ENCODE results near the gene LAMC2.

The LAMC2 gene

GRCh38 chr1:183241471-183241870, 55.4 kb downstream of the LAMC2 start:
- no peak for FAIRE-seq
- no peak for TF ChIP-seq CTCF (IDR thresholded peaks at IDR 0.05; ENCODE audit: insufficient read depth, missing control alignments)
- no peak for DNase-seq (ENCODE audit: insufficient read length, low spot score)

GRCh38 chr1:183242556-183242955, 56.5 kb downstream of the LAMC2 start:
- FAIRE-seq: no peak
- no peak for DNase-seq (ENCODE audit: insufficient read length, low spot score)
- no peak for TF ChIP-seq CTCF (IDR thresholded peaks at IDR 0.05; ENCODE audit: insufficient read depth, missing control alignments)

GRCh38 chr1:183243161-183244050, 57.3 kb downstream of the LAMC2 start:
- DNase-seq (ENCODE audit: insufficient read length, low spot score) (no peak), FAIRE-seq (no peak)
- TF ChIP-seq CTCF (IDR thresholded peaks at IDR 0.05; ENCODE audit: insufficient read depth, missing control alignments): no peak

- TF ChIP-seq CTCF (IDR thresholded peaks at IDR 0.05; ENCODE audit: insufficient read depth, missing control alignments): no peak
- DNase-seq (ENCODE audit: insufficient read length, low spot score) (no peak), FAIRE-seq (no peak)
Observed at GRCh38 chr1:183244466-183244865, 58.4 kb downstream of the LAMC2 start.

- FAIRE-seq (no peak), DNase-seq (ENCODE audit: insufficient read length, low spot score) (no peak)
- no peak for TF ChIP-seq CTCF (IDR thresholded peaks at IDR 0.05; ENCODE audit: insufficient read depth, missing control alignments)
Observed at GRCh38 chr1:183245357-183245756, 59.3 kb downstream of the LAMC2 start.

- TF ChIP-seq CTCF (IDR thresholded peaks at IDR 0.05; ENCODE audit: insufficient read depth, missing control alignments): no peak
Observed at GRCh38 chr1:183246436-183246835, 60.4 kb downstream of the LAMC2 start.

GRCh38 chr1:183247066-183247465, 61.0 kb downstream of the LAMC2 start:
- TF ChIP-seq CTCF (IDR thresholded peaks at IDR 0.05; ENCODE audit: insufficient read depth, missing control alignments): no peak
- FAIRE-seq (no peak), DNase-seq (ENCODE audit: insufficient read length, low spot score) (no peak)

More at GRCh38 chr1:183246436-183246835, 60.4 kb downstream of the LAMC2 start:
- FAIRE-seq (peak; percentile 38), DNase-seq (ENCODE audit: insufficient read length, low spot score) (no peak)
